ENCODE measurements around the gene C6orf89. TPM values are rescaled to one million over a fixed set of nuclear protein-coding genes. Genes with fewer than 3 reads are reported as not detected.

C6orf89 gene
- total RNA-seq, 1 donor from 2014 or later: 32.3 TPM

DNA sequence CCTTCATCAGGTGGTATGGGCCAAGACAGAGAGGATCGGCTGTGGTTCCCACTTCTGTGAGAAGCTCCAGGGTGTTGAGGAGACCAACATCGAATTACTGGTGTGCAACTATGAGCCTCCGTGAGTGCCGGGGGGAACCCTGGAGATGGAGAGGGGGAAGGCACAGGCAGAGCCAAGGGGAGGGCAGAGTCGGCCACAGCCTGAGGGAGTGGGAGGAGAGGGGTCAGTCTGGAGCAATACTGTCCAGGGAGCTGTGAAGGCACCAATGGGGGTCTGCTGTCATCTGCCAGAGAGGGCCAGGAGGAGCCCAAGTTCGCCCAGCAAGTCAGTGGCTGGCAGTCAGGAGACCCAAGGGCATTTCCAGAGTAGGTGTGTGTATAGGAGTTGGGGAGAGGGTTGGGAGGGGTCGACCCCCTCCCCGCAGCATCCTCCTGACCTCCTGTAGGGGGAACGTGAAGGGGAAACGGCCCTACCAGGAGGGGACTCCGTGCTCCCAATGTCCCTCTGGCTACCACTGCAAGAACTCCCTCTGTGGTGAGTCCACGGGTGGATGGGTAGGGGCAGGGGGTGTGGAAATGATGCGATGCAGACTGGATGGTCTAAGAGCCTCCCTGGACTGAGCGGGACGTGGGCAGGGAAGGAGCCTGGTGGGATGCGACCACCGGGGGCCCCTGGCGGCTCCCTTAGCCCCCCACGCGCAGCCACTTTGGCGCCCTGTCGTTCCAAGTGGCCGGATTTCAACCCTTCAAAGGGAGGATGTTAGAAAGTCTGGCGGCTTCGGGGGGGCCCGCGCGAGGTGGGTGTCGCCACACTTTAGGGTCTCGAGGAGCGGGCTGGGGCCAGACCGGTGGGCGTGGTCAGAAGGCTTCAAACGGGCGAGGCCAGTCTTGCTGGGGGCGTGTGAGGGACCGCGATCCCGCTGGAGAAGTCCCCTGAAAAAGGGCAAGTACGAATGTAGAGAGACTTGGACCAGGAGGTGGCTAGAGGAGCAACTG lies 76.0 kb downstream of the C6orf89 start:
- no peaks in the 10 kb centered on the region for H3K9me3 Mint-ChIP-seq
- peaks cover 6% of the 10 kb centered on the region for H3K4me1 Mint-ChIP-seq
- no peak for DNase-seq (ENCODE audit: low read depth, low spot score)
- TF ChIP-seq, protein P1, sequence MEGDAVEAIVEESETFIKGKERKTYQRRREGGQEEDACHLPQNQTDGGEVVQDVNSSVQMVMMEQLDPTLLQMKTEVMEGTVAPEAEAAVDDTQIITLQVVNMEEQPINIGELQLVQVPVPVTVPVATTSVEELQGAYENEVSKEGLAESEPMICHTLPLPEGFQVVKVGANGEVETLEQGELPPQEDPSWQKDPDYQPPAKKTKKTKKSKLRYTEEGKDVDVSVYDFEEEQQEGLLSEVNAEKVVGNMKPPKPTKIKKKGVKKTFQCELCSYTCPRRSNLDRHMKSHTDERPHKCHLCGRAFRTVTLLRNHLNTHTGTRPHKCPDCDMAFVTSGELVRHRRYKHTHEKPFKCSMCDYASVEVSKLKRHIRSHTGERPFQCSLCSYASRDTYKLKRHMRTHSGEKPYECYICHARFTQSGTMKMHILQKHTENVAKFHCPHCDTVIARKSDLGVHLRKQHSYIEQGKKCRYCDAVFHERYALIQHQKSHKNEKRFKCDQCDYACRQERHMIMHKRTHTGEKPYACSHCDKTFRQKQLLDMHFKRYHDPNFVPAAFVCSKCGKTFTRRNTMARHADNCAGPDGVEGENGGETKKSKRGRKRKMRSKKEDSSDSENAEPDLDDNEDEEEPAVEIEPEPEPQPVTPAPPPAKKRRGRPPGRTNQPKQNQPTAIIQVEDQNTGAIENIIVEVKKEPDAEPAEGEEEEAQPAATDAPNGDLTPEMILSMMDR (conservative IDR thresholded peaks at IDR 0.05): no peak
- H3K27ac Mint-ChIP-seq (ENCODE audit: unreplicated experiment): no peak overlapping the region
- H3K36me3 Mint-ChIP-seq (ENCODE audit: low read depth): peaks cover 4% of the 10 kb centered on the region
- no peak overlapping the region for H3K4me3 Mint-ChIP-seq
- H3K27me3 Mint-ChIP-seq (ENCODE audit: low read depth): no peaks in the 10 kb centered on the region

DNA sequence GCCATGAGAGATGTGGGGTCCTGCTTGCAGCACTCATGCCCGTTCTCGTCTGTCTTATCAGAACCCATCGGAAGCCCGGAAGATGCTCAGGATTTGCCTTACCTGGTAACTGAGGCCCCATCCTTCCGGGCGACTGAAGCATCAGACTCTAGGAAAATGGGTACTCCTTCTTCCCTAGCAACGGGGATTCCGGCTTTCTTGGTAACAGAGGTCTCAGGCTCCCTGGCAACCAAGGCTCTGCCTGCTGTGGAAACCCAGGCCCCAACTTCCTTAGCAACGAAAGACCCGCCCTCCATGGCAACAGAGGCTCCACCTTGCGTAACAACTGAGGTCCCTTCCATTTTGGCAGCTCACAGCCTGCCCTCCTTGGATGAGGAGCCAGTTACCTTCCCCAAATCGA lies 77.1 kb downstream of the C6orf89 start:
- TF ChIP-seq, protein P1 (conservative IDR thresholded peaks at IDR 0.05): no peak
- Mint-ChIP-seq H3K27ac (ENCODE audit: unreplicated experiment) (no peak overlapping the region), H3K9me3 (no peaks in the 10 kb centered on the region), H3K4me3 (peak overlapping the region; percentile 68), H3K27me3 (ENCODE audit: low read depth) (no peaks in the 10 kb centered on the region), H3K36me3 (ENCODE audit: low read depth) (peaks cover 4% of the 10 kb centered on the region), H3K4me1 (peaks cover 6% of the 10 kb centered on the region)
- DNase-seq (ENCODE audit: low read depth, low spot score): peak; percentile 63

DNA sequence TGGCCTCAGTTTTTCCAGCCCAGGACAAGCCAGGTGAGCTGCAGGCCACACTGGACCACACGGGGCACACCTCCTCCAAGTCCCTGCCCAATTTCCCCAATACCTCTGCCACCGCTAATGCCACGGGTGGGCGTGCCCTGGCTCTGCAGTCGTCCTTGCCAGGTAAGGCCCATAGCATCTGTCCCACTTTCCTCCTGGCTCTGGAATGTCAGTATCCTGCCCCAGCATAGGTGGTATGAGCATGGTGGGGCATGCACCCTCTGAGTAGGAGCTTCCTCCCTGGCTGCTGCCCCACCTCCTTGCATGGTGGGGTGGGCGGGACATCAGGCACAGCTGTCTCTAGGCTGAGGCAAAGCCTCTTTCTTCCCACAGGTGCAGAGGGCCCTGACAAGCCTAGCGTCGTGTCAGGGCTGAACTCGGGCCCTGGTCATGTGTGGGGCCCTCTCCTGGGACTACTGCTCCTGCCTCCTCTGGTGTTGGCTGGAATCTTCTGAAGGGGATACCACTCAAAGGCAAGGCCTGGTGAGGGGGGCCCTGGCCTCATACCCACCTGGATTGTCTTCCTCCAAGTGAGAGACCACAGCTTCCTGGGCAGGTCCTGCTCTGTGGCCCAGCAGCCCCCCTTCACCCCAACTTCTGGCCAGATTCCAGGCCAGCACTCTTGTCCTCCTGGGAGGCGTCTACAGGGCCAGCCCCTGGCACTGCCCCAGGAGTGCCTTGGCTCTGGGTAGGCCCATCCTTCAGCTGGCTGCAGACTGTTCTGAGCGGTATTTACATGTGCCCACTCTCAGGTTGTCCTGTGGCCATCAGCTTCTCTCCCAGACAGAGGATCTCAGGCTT lies 77.9 kb downstream of the C6orf89 start:
- Mint-ChIP-seq H3K36me3 (ENCODE audit: low read depth) (peaks cover 7% of the 10 kb centered on the region), H3K4me1 (peaks cover 6% of the 10 kb centered on the region), H3K9me3 (no peaks in the 10 kb centered on the region), H3K4me3 (no peak overlapping the region), H3K27ac (ENCODE audit: unreplicated experiment) (no peak overlapping the region), H3K27me3 (ENCODE audit: low read depth) (no peaks in the 10 kb centered on the region)
- TF ChIP-seq, protein P1 (conservative IDR thresholded peaks at IDR 0.05): no peak
- no peak for DNase-seq (ENCODE audit: low read depth, low spot score)

DNA sequence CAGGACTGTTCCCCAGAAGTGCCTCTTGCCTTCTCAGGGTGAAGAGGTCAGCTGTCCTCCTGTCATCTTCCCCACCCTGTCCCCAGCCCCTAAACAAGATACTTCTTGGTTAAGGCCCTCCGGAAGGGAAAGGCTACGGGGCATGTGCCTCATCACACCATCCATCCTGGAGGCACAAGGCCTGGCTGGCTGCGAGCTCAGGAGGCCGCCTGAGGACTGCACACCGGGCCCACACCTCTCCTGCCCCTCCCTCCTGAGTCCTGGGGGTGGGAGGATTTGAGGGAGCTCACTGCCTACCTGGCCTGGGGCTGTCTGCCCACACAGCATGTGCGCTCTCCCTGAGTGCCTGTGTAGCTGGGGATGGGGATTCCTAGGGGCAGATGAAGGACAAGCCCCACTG lies 78.6 kb downstream of the C6orf89 start:
- Mint-ChIP-seq H3K4me3 (no peak overlapping the region), H3K27me3 (ENCODE audit: low read depth) (no peaks in the 10 kb centered on the region), H3K27ac (ENCODE audit: unreplicated experiment) (no peak overlapping the region), H3K4me1 (peaks cover 6% of the 10 kb centered on the region), H3K36me3 (ENCODE audit: low read depth) (peaks cover 7% of the 10 kb centered on the region), H3K9me3 (no peaks in the 10 kb centered on the region)
- DNase-seq (ENCODE audit: low read depth, low spot score): no peak
- TF ChIP-seq, protein P1 (conservative IDR thresholded peaks at IDR 0.05): no peak

DNA sequence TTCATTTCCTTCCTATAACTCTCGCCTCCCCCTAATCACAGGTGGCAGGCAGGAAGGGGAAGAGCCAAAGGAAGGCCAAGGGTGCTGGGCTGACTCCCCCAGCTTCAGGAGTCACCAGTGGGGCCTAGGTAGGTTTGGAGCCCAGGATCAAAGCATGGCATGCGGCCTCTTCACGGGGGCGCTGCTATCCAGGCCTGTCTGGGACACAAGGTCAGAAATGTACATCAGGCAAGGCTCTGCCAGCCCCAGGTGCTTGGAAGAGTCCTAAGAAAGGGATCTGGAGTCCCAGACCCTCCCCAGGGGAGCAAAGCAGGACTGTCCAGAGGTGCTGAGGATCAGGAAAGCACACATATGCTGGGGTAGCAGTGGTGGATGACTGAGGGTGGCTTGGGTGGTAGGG lies 79.2 kb downstream of the C6orf89 start:
- Mint-ChIP-seq H3K27ac (ENCODE audit: unreplicated experiment) (no peak overlapping the region), H3K27me3 (ENCODE audit: low read depth) (no peaks in the 10 kb centered on the region), H3K36me3 (ENCODE audit: low read depth) (peaks cover 7% of the 10 kb centered on the region), H3K9me3 (no peaks in the 10 kb centered on the region), H3K4me3 (no peak overlapping the region), H3K4me1 (peaks cover 6% of the 10 kb centered on the region)
- DNase-seq (ENCODE audit: low read depth, low spot score): no peak
- TF ChIP-seq, protein P1 (conservative IDR thresholded peaks at IDR 0.05): no peak
